GM18861 (cell line): ENCODE data around the gene LRBA.
"Not testable (repeated sequence)": the region's sequence is repeated elsewhere in the genome, so short reads cannot be mapped to it uniquely, and the experiment has no call there.

Experiments
- ATAC-seq: cut with Tn5 transposase; IDR thresholded peaks from one replicate; pipeline ENCODE4 v1.9.1; 2021; ENCODE audit not compliant: unreplicated experiment

Gene LRBA

GRCh38 chr4:150679765-150680343 is 335.2 kb downstream of the LRBA start:
- no peak for ATAC-seq

DNA sequence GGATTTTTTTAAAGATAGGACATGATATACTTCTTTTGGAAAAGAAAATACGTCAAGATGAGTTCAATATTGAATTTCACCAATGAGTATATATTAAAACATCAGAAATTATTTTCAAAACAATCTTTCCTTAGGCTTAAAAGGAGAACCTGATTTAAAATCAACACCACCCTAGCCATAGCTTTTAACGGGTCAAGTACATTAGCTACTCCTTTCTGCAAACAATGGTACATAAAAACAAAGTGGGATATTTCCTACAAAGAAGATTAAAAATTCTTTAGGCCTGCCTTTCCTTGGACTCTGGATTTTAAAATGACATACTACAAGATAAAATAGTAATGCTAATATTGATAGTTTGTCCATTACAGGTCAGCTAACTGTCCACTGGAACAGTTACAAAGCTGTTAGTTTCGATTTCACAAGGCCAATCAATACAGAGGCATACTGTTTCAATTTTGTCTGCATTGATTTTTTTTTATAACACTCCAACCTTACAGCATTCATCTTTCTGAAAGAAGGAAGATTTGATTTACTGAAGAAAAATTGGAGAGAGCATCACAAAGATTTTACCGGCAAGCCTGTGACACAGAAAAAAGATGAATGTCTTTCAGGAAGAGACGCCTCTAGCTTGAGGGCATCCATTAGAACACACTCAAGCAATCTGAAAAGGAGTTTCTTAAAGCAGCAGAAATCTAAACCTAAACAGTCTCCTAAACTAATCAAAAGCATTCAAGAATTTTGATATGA is 335.9 kb downstream of the LRBA start:
- ATAC-seq, result no peak

GRCh38 chr4:150673793-150674192 is 341.3 kb downstream of the LRBA start:
- ATAC-seq, result no peak

- ATAC-seq, result no peak
These were observed 346.3 kb downstream of the LRBA start for GRCh38 chr4:150668824-150669223.

GRCh38 chr4:150664935-150665334 is 350.1 kb downstream of the LRBA start:
- ATAC-seq, result no peak

GRCh38 chr4:150662686-150663085 is 352.4 kb downstream of the LRBA start:
- ATAC-seq, result no peak

DNA sequence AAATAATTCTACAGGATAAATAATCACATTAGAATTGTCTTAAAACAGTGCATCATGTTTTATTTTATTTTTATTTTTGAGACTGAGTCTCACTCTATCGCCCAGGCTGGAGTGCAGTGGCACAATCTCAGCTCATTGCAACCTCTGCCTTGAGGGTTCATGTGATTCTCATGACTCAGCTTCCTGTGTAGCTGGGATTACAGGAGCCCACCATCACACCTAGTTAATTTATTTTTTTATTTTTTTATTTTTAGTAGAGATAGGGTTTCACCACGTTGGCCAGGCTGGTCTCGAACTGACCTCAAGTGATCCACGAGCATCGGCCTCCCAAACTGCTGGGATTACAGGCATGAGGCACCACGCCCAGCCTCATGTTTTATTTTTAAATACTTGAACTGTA is 353.5 kb downstream of the LRBA start:
- not testable (repeated sequence) for ATAC-seq

GRCh38 chr4:150658258-150658657 is 356.8 kb downstream of the LRBA start:
- ATAC-seq, result not testable (repeated sequence)

DNA sequence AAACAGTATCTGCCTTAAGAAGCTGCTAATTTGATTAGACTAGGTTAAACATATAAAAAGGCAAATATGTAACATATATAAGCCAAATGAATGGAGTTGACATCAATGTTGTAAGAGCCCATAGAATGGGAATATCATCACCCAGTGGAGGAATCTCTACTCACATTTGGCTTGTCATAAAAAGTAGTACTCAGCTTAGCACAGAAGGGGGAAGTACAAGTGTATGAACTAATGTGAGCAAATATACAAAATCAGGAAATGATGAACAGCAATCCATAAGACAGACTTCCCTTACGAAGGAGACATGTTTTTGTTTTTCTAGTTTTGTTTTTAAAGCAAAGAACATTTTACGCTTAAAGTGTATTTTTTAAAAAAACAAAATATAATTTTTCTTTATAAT is 358.2 kb downstream of the LRBA start:
- ATAC-seq, result no peak

GRCh38 chr4:150650751-150651150 is 364.3 kb downstream of the LRBA start:
- ATAC-seq, result no peak

DNA sequence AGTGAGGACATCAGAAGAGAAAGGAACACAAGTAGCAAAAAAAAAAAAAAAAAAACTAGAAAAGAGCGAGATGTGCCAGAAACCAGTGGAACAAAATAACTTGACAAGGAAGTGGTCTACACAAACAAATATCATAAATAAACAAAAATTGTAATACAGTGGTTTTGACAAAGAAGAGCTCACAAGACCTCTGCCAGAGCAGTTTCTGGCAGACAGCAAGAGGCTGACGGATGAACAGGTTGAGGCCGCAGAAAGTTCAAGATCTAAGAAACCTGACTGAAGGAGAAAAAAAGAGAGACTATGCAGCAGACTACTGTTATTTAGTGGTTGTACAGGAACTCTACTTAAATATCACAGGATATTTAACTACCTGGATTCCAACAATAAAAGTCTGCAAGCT is 367.0 kb downstream of the LRBA start:
- ATAC-seq, result no peak

GRCh38 chr4:150647008-150647407 is 368.1 kb downstream of the LRBA start:
- ATAC-seq, result no peak

DNA sequence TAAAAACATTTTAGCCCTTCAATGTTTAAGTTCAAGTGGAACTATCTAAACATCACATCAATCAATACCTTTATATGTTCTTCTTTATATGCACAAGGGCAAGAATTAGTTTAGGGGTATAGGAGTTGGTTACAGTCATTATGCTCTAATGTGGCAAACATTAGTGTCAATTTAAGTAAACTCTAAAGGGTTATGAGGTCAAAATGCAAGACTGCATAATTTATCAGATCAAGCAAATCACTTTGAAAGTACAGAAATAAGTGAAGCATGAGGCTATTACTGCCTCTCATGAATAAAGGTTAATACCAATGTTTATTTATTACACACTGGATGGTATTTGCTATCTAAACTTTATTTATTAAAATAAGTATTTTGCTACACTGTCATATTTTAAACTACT is 373.5 kb downstream of the LRBA start:
- no peak for ATAC-seq

- ATAC-seq, result no peak
These were observed 382.4 kb downstream of the LRBA start for GRCh38 chr4:150632639-150633038.

DNA sequence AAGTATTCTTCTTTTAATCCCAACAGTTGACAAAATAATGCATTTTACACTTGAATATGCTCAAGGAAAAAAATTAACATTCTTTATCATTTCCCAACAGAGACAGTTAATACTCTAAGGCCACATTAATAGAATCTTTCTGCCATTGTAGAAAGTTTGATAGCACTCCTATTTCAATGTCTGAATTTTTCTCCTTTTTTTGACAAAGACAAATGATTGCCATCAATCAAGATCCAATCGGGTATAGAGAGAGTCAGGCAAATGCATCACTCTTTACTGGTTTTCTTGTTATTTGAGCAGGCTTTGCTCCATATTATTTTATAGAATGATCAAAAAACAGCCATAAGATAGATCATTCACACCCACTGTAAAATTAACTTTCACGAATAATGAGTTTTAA is 387.0 kb downstream of the LRBA start:
- no peak for ATAC-seq

DNA sequence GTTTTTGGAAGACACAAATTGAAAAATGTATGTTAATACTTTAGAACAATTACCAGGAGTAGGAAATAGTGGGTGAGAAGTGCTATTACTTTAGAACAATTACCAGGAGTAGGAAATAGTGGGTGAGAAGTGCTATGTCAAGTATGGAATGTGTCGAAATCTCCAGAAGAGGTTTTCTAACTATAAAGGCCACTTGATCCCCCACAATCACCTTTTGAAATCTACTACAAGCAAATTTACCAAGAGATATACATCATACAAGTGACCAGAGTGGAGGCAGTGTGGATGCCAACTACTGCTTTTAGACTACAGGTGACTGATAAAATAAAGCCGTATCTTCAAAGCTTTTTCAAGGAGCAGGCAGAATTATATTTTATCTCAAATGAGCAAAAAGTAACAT is 390.1 kb downstream of the LRBA start:
- no peak for ATAC-seq

DNA sequence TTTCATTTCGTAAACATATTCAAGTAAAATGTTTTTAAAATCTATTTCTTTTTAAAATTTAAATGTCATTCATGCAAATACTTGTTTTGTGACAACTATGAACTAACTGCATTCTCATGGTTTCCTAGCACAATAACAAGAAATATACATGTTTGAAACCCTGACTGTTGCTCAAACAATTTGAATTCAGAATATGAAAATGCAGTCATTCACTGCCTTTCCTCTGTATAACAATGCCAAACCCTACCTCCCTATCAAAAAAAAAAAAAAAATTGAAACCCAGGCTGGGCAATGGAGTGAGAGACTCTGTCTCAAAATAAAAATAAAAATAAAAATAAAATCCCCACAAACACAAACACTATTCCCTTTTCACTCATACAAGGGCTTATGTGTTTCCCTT is 391.0 kb downstream of the LRBA start:
- ATAC-seq, result no peak

DNA sequence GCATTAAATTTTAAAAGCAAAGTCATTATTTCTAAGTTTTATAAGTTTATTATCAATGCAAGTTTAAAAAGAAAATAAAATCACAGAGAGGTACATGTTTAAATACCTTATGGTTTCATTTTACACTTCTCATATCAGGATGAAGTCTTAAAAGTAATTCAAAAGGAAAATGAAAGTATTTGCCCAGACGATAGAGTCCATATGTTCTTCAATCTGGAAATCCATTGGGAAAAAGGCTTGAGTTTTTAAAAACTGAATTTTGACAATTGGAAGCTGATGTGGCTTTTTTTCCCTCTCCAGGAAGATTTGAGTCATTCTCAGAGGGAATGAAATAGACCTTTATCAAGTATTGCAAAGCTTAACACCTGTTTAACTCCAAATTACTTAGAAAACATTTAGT is 396.0 kb downstream of the LRBA start:
- ATAC-seq, result no peak

DNA sequence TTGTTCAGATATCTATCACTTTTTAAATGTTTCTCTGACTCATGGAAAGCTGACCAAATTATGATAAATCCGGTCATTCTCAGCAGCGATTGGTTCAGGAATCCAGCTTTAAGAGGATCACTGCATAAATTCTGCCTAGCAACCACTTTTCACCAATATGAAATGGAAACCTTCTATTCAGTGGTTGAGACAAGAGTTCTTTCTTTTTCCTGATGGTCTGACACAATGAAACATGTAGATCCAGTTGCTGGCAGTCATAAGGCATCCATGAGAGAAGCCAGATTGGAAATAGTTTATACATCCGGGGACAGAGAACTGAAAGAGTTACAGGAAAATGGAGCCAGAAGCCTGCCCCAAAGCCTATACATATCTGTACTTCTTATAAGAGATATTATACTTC is 406.0 kb downstream of the LRBA start:
- ATAC-seq, result no peak

DNA sequence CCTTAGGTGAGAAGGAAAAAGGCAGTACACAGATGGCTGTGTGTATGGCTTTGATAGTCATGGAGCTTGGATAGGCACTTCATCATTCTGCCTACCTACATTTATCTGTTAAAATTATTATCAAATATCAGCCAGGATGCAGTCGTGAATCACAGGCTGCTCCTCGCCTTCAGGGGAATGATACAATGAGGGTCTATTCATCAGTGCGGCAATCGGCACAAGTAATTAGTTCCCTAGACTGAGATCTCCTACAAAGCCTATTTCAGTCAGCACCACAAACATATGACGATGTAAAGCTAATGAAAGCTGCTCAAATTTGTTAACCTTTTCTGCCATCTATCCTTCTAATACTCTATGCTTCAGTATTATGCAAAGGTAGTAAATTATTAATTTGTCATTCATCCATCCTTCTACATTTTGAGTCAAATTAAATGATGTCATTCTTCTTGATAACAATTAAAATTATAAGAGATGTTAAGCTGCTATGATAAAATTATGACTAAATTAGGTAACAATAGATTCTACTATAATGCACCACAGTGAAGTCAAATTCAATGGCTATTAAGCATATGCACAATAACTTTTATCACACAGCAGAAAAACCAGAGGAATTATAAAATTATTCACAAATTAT is 414.2 kb downstream of the LRBA start:
- ATAC-seq, result no peak

DNA sequence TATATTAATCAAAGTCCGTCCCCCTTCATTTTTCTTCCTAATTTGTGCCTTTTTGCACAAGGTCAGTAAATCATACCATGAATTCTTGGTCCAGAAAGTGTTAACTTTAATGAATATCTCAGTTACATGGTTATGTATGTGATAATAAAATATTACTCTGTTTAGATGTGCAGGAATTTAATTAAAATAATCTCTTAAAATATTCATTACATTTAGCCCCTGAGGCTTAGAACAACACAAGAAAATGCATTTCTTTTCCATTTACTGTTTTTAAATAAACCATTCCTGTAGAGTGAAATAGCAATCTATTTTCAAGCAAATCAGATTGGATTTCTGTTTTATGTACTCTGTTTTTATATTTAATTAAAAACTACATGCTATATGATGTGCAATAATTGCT is 415.5 kb downstream of the LRBA start:
- no peak for ATAC-seq

- ATAC-seq, result no peak
These were observed 416.2 kb downstream of the LRBA start for GRCh38 chr4:150598909-150599308.
